Endothelial cell of umbilical vein (primary cell): Measurements from ENCODE around the gene MEA1. TPM values are rescaled to one million over a fixed set of nuclear protein-coding genes. Genes with fewer than 3 reads are reported as not detected.

Experiments used
- BruUV-seq: library from RNA; stranded (reverse); fragments of 400-500 nt; replicated peaks from 2 replicates; lab custom pipeline; 2021; lab: Mats Ljungman, UMichigan
- CTCF ChIA-PET: fragments of 300-600, 350-600 bp; sonication (Branson Sonifier 250); formaldehyde crosslinking; loops from one replicate; lab custom pipeline; 2021; ENCODE audit warnings: antibody characterized with exemption, inconsistent platforms; lab: Charles Lee
- POLR2A ChIA-PET: fragments of 300-600, 350-600 bp; sonication (Branson Sonifier 250); formaldehyde crosslinking; loops from one replicate; lab custom pipeline; 2021; ENCODE audit warnings: antibody characterized with exemption, inconsistent platforms; lab: Charles Lee
- DNase-seq: peaks from one replicate; pipeline ENCODE4 v3.0.0-alpha.2; 2011; ENCODE audit warnings: low read depth, low spot score
- FAIRE-seq: peaks from 2 replicates; lab custom pipeline; 2011; peaks lifted over from hg19 to GRCh38; lab: Jason Lieb, UNC
- H2AFZ ChIP-seq: 2 replicates; pipeline ENCODE4 v1.6.0; 2012; ENCODE audit warnings: low read depth, low read length, control low read depth, inconsistent platforms
- H3K27ac ChIP-seq: 2 replicates; pipeline ENCODE4 v1.5.1; 2011; ENCODE audit warnings: low read depth, mild to moderate bottlenecking, control low read depth, low read length, moderate library complexity; ENCODE audit not compliant: insufficient read depth
- H3K27me3 ChIP-seq, 2 experiments: 2 replicates each; pipeline versions ENCODE4 v1.6.0 to v1.6.1; 2011; ENCODE audit warnings: low read length in 2 of 2, mixed read lengths in 1 of 2; ENCODE audit not compliant: control insufficient read depth in 2 of 2, insufficient read depth in 2 of 2
- H3K36me3 ChIP-seq, 2 experiments: 2 replicates in 1 of 2; 3 replicates in 1 of 2; pipeline ENCODE4 v1.5.1; 2011; ENCODE audit warnings: low read length in 2 of 2, mild to moderate bottlenecking in 1 of 2, moderate library complexity in 1 of 2; ENCODE audit not compliant: control insufficient read depth in 2 of 2, insufficient read depth in 2 of 2; ENCODE audit errors: extremely low read depth in 1 of 2
- H3K4me1 ChIP-seq: 3 replicates; pipeline ENCODE4 v1.5.1; 2011; ENCODE audit warnings: mild to moderate bottlenecking, low read length; ENCODE audit not compliant: control insufficient read depth, insufficient read depth; ENCODE audit errors: extremely low read depth
- H3K4me2 ChIP-seq: 2 replicates; pipeline ENCODE4 v1.6.1; 2011; ENCODE audit warnings: low read length, control low read depth, mixed read lengths; ENCODE audit not compliant: insufficient read depth
- H3K4me3 ChIP-seq, 3 experiments: fragments of 200-600 bp in 1 of 3; sonication (generic), shearing (Covaris generic) in 1 of 3; replicated peaks in 1 of 3; 2 replicates each; pipeline ENCODE4 v1.5.1; 2011 to 2016; ENCODE audit warnings: control low read depth in 3 of 3, low read length in 3 of 3, mild to moderate bottlenecking in 2 of 3, inconsistent platforms in 1 of 3, low read depth in 1 of 3, moderate library complexity in 1 of 3; ENCODE audit not compliant: insufficient read depth in 1 of 3
- H3K79me2 ChIP-seq: 2 replicates; pipeline ENCODE4 v1.6.0; 2012; ENCODE audit warnings: low read length, inconsistent platforms; ENCODE audit not compliant: control insufficient read depth, insufficient read depth
- H3K9ac ChIP-seq: replicated peaks from 2 replicates; pipeline ENCODE3; 2011; ENCODE audit warnings: low read length, control low read depth; ENCODE audit not compliant: insufficient read depth; ENCODE audit errors: extremely low read depth
- H3K9me1 ChIP-seq: replicated peaks from 3 replicates; pipeline ENCODE4 v1.6.0; 2011; ENCODE audit warnings: mild to moderate bottlenecking, low read length; ENCODE audit not compliant: control insufficient read depth, insufficient read depth; ENCODE audit errors: extremely low read depth
- H3K9me3 ChIP-seq: replicated peaks from 2 replicates; pipeline ENCODE4 v1.5.1; 2012; ENCODE audit warnings: low read length, inconsistent platforms; ENCODE audit not compliant: control insufficient read depth, insufficient read depth
- H4K20me1 ChIP-seq: replicated peaks from 2 replicates; pipeline ENCODE3; 2011; ENCODE audit warnings: mild to moderate bottlenecking, low read length; ENCODE audit not compliant: control insufficient read depth, insufficient read depth; ENCODE audit errors: extremely low read depth
- EZH2 ChIP-seq: IDR thresholded peaks from 2 replicates; pipeline ENCODE4 v1.6.1; 2012; ENCODE audit warnings: borderline replicate concordance, low read depth, mild to moderate bottlenecking, moderate library complexity, low read length, inconsistent platforms; ENCODE audit not compliant: severe bottlenecking
- FOS ChIP-seq: IDR thresholded peaks from 2 replicates; pipeline ENCODE4 v1.6.1; 2011; ENCODE audit warnings: mild to moderate bottlenecking, low read length, moderate library complexity, borderline replicate concordance; ENCODE audit not compliant: insufficient read depth
- GATA2 ChIP-seq: IDR thresholded peaks from 2 replicates; pipeline ENCODE4 v1.7.0; 2011; ENCODE audit warnings: low read depth, mild to moderate bottlenecking, moderate library complexity, mixed read lengths, low read length; ENCODE audit not compliant: insufficient read length, insufficient read depth
- JUN ChIP-seq: IDR thresholded peaks from 2 replicates; pipeline ENCODE4 v1.6.1; 2011; ENCODE audit warnings: borderline replicate concordance, low read depth; ENCODE audit not compliant: insufficient read length, insufficient read depth
- MYC ChIP-seq: IDR thresholded peaks from one replicate; pipeline ENCODE4 v1.6.1; 2011; ENCODE audit warnings: mild to moderate bottlenecking, low read depth, low read length
- POLR2A ChIP-seq: IDR thresholded peaks from 2 replicates; pipeline ENCODE4 v1.6.1; 2012; ENCODE audit warnings: low read depth, mild to moderate bottlenecking, control low read depth, low read length
- POLR2AphosphoS5 ChIP-seq: IDR thresholded peaks from 2 replicates; pipeline ENCODE4 v1.6.1; 2012; ENCODE audit warnings: low read depth, mild to moderate bottlenecking, control low read depth, low read length, moderate library complexity; ENCODE audit not compliant: insufficient read depth
- dilution Hi-C: fragments of 300-500 bp; cut with MboI; formaldehyde crosslinking; loops from one replicate; pipeline ENCODE4 v1.15.0; 2019; ENCODE audit warnings: low sequenced_read_pairs; ENCODE audit not compliant: extremely low pct_ligation_motif_present
- intact Hi-C: fragments of 100-400 bp; cut with micrococcal nuclease; formaldehyde crosslinking; loops from one replicate; pipeline ENCODE4 v1.10.0; 2022
- polyA plus RNA-seq, 4 experiments: library from polyadenylated mRNA; depleted of rRNA in 3 of 4; stranded (reverse) in 3 of 4; unstranded in 1 of 4; fragments of >200 nt; gene quantifications; 2 replicates each; pipeline versions ENCODE4 v1.2.1 to v1.2.3, GENCODE V29; 2011 to 2012; ENCODE audit warnings: missing spikeins in 1 of 4
- total RNA-seq: library from RNA; stranded (reverse); gene quantifications from 2 replicates; pipeline ENCODE4 v1.2.3, GENCODE V29; 2021
- TF ChIP-seq, protein P1 (sequence below): IDR thresholded peaks from 2 replicates; pipeline ENCODE4 v1.6.1; 2011; ENCODE audit not compliant: insufficient read depth, insufficient read length
- TF ChIP-seq, protein P2 (sequence below), 2 donors: IDR thresholded peaks; 1 replicate in 1 of 2; 2 replicates in 1 of 2; pipeline ENCODE4 v1.5.1; 2011; ENCODE audit warnings: low read length in 2 of 2, mild to moderate bottlenecking in 2 of 2, moderate library complexity in 2 of 2, control low read depth in 1 of 2, inconsistent platforms in 1 of 2, low read depth in 1 of 2; ENCODE audit not compliant: insufficient read depth in 1 of 2; ENCODE audit errors: extremely low read depth in 1 of 2

Gene MEA1
- total and polyA plus RNA-seq, 2 donors (not counting 3 experiments of a cell fraction or from before 2014, with no cell fraction given) = 62.5 to 69.5 TPM

DNA sequence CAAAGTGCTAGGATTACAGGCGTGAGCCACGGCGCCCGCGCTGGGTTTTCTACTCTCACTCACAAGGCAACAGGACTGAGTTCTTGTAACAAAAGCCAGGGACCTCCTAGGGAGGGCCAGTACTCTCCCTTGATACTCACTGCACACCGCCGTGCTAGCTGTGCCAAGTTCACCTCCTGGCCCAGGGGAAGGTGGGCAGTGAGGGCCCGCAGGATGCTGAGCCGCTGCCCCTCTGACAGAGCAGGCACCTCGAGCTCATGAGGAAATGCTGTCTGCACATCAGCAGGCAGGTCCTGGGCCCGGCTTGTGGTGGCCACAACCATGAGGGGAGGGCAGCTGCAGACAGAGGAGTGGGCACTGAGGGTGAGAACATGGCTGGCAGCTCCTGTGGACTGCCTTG lies 46.5 kb downstream of the MEA1 start:
- intact Hi-C loops (no loop called here), dilution Hi-C loops (no loop called here)
- no peaks in the 10 kb centered on the region for H4K20me1 ChIP-seq
- H2AFZ ChIP-seq = no peak overlapping the region
- H3K36me3 ChIP-seq = peaks cover 0 to 18% of the 10 kb centered on the region in 2 experiments
- TF ChIP-seq MYC (no peak), POLR2A (no peak), GATA2 (no peak), EZH2 (no peak), POLR2AphosphoS5 (no peak)
- TF ChIP-seq, protein P1, sequence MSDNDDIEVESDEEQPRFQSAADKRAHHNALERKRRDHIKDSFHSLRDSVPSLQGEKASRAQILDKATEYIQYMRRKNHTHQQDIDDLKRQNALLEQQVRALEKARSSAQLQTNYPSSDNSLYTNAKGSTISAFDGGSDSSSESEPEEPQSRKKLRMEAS = no peak
- CTCF ChIA-PET = no interaction called here
- H3K4me2 ChIP-seq = no peak overlapping the region
- FAIRE-seq (no peak), DNase-seq (no peak)
- no peak overlapping the region for H3K27ac ChIP-seq
- no peaks in the 10 kb centered on the region for H3K9me3 ChIP-seq
- no peaks in the 10 kb centered on the region for H3K79me2 ChIP-seq
- no peaks in the 10 kb centered on the region for H3K9me1 ChIP-seq
- no peaks in the 10 kb centered on the region for H3K27me3 ChIP-seq
- BruUV-seq = no TSS peak
- POLR2A ChIA-PET = no interaction called here
- H3K9ac ChIP-seq = no peak overlapping the region
- H3K4me3 ChIP-seq = no peak overlapping the region
- peaks cover 5% of the 10 kb centered on the region for H3K4me1 ChIP-seq

DNA sequence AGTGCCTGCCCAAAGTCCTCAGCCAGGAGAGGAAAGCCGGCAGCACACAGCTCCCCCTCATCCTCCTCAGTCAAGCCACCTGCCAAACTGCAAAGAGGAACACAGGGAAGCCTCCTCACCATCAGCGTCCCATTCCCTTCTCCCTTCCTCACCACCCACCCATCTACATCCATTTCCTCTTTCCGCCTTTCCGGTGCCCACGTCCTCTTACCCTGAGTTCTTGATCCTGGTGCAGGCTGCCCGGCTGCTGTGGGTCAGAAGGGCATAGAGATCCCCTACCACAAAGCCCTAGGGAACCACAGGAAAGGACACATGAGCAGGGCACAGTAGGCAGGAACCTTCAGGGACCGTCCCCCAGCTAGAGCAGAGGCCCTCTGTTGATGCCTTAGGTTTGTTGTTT lies 47.2 kb downstream of the MEA1 start:
- no peak overlapping the region for H2AFZ ChIP-seq
- CTCF ChIA-PET = interaction anchor here (1.3 to 3.0 kb wide), 3 partner anchors 9 to 180 kb away, joined by 3 to 12 read pairs (median 3); partner anchors contain the start of gene PEX6

More for the DNA sequence above, 47.2 kb downstream of the MEA1 start:
- no peak for DNase-seq
- Histone ChIP-seq H3K9ac (no peak overlapping the region), H4K20me1 (no peaks in the 10 kb centered on the region), H3K4me3 (no peak overlapping the region), H3K4me1 (peaks cover 5% of the 10 kb centered on the region), H3K36me3 (peaks cover 0 to 21% of the 10 kb centered on the region in 2 experiments), H3K9me1 (no peaks in the 10 kb centered on the region), H3K4me2 (no peak overlapping the region), H3K27ac (no peak overlapping the region), H3K9me3 (no peaks in the 10 kb centered on the region), H3K79me2 (no peaks in the 10 kb centered on the region), H3K27me3 (no peaks in the 10 kb centered on the region)
- POLR2A ChIA-PET = interaction anchor here (2.1 kb wide), 1 partner anchor 37 kb away, joined by 4 read pairs; the partner anchor contains the start of gene CNPY3
- dilution Hi-C loops (no loop called here), intact Hi-C loops (no loop called here)
- TF ChIP-seq EZH2 (no peak), POLR2AphosphoS5 (no peak), MYC (no peak), GATA2 (no peak), JUN (no peak), POLR2A (no peak), FOS (no peak)
- TF ChIP-seq, protein P1 = no peak
- TF ChIP-seq, protein P2, sequence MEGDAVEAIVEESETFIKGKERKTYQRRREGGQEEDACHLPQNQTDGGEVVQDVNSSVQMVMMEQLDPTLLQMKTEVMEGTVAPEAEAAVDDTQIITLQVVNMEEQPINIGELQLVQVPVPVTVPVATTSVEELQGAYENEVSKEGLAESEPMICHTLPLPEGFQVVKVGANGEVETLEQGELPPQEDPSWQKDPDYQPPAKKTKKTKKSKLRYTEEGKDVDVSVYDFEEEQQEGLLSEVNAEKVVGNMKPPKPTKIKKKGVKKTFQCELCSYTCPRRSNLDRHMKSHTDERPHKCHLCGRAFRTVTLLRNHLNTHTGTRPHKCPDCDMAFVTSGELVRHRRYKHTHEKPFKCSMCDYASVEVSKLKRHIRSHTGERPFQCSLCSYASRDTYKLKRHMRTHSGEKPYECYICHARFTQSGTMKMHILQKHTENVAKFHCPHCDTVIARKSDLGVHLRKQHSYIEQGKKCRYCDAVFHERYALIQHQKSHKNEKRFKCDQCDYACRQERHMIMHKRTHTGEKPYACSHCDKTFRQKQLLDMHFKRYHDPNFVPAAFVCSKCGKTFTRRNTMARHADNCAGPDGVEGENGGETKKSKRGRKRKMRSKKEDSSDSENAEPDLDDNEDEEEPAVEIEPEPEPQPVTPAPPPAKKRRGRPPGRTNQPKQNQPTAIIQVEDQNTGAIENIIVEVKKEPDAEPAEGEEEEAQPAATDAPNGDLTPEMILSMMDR (IDR thresholded peaks at IDR 0.05; ENCODE audit: extremely low read depth in 1 of 2, insufficient read depth in 1 of 2, low read depth in 1 of 2, low read length in 2 of 2) = no peak
- no peak for FAIRE-seq
- no TSS peak for BruUV-seq
